Stimulated activated CD4-positive, alpha-beta T cell treated with anti-CD3 and anti-CD28 coated beads, Interleukin-2, amount 100 ng/mL, for 4 hours (primary cell): Measurements from ENCODE around the gene CA5B.
"Not testable (repeated sequence)": the region's sequence is repeated elsewhere in the genome, so short reads cannot be mapped to it uniquely, and the experiment has no call there.

Experiments
- DNase-seq: peaks from one replicate; pipeline ENCODE4 v3.0.0-alpha.2; 2020; ENCODE audit warnings: low read depth

The CA5B gene

GRCh38 chrX:15737959-15738902 is at the start of gene CA5B:
Gene CA5B (plus strand): TSS chrX:15738270. CDS start chrX:15750024, 11,754 bp downstream.
- peak; percentile 91 for DNase-seq

- no peak for DNase-seq
Measured at GRCh38 chrX:15694941-15695451, 43.1 kb upstream of the CA5B start.

- no peak for DNase-seq
Measured at GRCh38 chrX:15696516-15696915, 41.6 kb upstream of the CA5B start.

- no peak for DNase-seq
Measured at GRCh38 chrX:15702488-15703371, 35.3 kb upstream of the CA5B start.

GRCh38 chrX:15703809-15704208 is 34.3 kb upstream of the CA5B start:
- DNase-seq: not testable (repeated sequence)

GRCh38 chrX:15704273-15704672 is 33.8 kb upstream of the CA5B start:
- DNase-seq: not testable (repeated sequence)

- DNase-seq: no peak
Measured at GRCh38 chrX:15714529-15714928, 23.5 kb upstream of the CA5B start.

GRCh38 chrX:15718283-15718970 is 19.6 kb upstream of the CA5B start:
- no peak for DNase-seq

GRCh38 chrX:15719324-15719968 is 18.6 kb upstream of the CA5B start:
- DNase-seq: no peak

GRCh38 chrX:15721911-15722310 is 16.2 kb upstream of the CA5B start:
- DNase-seq: no peak

GRCh38 chrX:15723887-15724517 is 14.1 kb upstream of the CA5B start:
- no peak for DNase-seq

- no peak for DNase-seq
Measured at GRCh38 chrX:15724911-15725310, 13.2 kb upstream of the CA5B start.

- not testable (repeated sequence) for DNase-seq
Measured at GRCh38 chrX:15731368-15731767, 6.7 kb upstream of the CA5B start.

GRCh38 chrX:15737190-15737958 is 696 bp upstream of the CA5B start:
- DNase-seq: no peak

- DNase-seq: no peak
Measured at GRCh38 chrX:15739886-15740285, 1.8 kb downstream of the CA5B start.

GRCh38 chrX:15744181-15744867 is 6.3 kb downstream of the CA5B start:
- no peak for DNase-seq

- no peak for DNase-seq
Measured at GRCh38 chrX:15745179-15745578, 7.1 kb downstream of the CA5B start.

- DNase-seq: not testable (repeated sequence)
Measured at GRCh38 chrX:15746651-15747050, 8.6 kb downstream of the CA5B start.

GRCh38 chrX:15747626-15748173 is 9.6 kb downstream of the CA5B start:
- no peak for DNase-seq
